Measurements from ENCODE around the gene CRACR2A.

Gene CRACR2A

GRCh38 chr12:3747976-3748619 is 4.8 kb downstream of the CRACR2A start:
- H3K4me2 ChIP-seq (ENCODE audit: low read length), result no peak overlapping the region
- no peak overlapping the region for H2AFZ ChIP-seq (ENCODE audit: low read depth, low read length)
- H4K20me1 ChIP-seq (ENCODE audit: insufficient read depth, low read length), result no peaks in the 10 kb centered on the region
- no peak overlapping the region for H3K9ac ChIP-seq (ENCODE audit: low read length)
- peaks cover 64% of the 10 kb centered on the region for H3K79me2 ChIP-seq (ENCODE audit: low read length)
- H3K4me3 ChIP-seq (ENCODE audit: low read length), result no peak overlapping the region
- no peaks in the 10 kb centered on the region for H3K9me3 ChIP-seq (ENCODE audit: insufficient read depth, low read length)
- H3K36me3 ChIP-seq (replicated peaks; ENCODE audit: low read depth, low read length), result peaks cover 17% of the 10 kb centered on the region
- H3K27me3 ChIP-seq (ENCODE audit: low read depth, low read length), result no peaks in the 10 kb centered on the region
- H3K4me1 ChIP-seq (ENCODE audit: low read length), result peaks cover 9% of the 10 kb centered on the region
- no peak for TF ChIP-seq CTCF (IDR thresholded peaks at IDR 0.05; ENCODE audit: low read depth, low read length)
- TF ChIP-seq EZH2phosphoT487 (IDR thresholded peaks at IDR 0.05; ENCODE audit: low read depth), result no peak
- H3K27ac ChIP-seq (ENCODE audit: low read length), result no peak overlapping the region

- Histone ChIP-seq H3K4me1 (ENCODE audit: low read length) (peaks cover 9% of the 10 kb centered on the region), H3K27ac (ENCODE audit: low read length) (no peak overlapping the region), H3K4me3 (ENCODE audit: low read length) (no peak overlapping the region), H4K20me1 (ENCODE audit: insufficient read depth, low read length) (no peaks in the 10 kb centered on the region), H3K9me3 (ENCODE audit: insufficient read depth, low read length) (no peaks in the 10 kb centered on the region), H3K27me3 (ENCODE audit: low read depth, low read length) (no peaks in the 10 kb centered on the region), H3K36me3 (replicated peaks; ENCODE audit: low read depth, low read length) (peaks cover 17% of the 10 kb centered on the region), H2AFZ (ENCODE audit: low read depth, low read length) (no peak overlapping the region), H3K79me2 (ENCODE audit: low read length) (peaks cover 61% of the 10 kb centered on the region), H3K9ac (ENCODE audit: low read length) (no peak overlapping the region), H3K4me2 (ENCODE audit: low read length) (no peak overlapping the region)
- TF ChIP-seq CTCF (IDR thresholded peaks at IDR 0.05; ENCODE audit: low read depth, low read length) (no peak), EZH2phosphoT487 (IDR thresholded peaks at IDR 0.05; ENCODE audit: low read depth) (no peak)
Observed at GRCh38 chr12:3747543-3747942, 5.4 kb downstream of the CRACR2A start.

- no peak for TF ChIP-seq CTCF (IDR thresholded peaks at IDR 0.05; ENCODE audit: low read depth, low read length)
- TF ChIP-seq EZH2phosphoT487 (IDR thresholded peaks at IDR 0.05; ENCODE audit: low read depth), result no peak
- H4K20me1 ChIP-seq (ENCODE audit: insufficient read depth, low read length), result no peaks in the 10 kb centered on the region
- peaks cover 17% of the 10 kb centered on the region for H3K36me3 ChIP-seq (replicated peaks; ENCODE audit: low read depth, low read length)
- H3K9ac ChIP-seq (ENCODE audit: low read length), result no peak overlapping the region
- no peak overlapping the region for H3K27ac ChIP-seq (ENCODE audit: low read length)
- peaks cover 6% of the 10 kb centered on the region for H3K4me1 ChIP-seq (ENCODE audit: low read length)
- no peak overlapping the region for H2AFZ ChIP-seq (ENCODE audit: low read depth, low read length)
- H3K4me3 ChIP-seq (ENCODE audit: low read length), result no peak overlapping the region
- H3K79me2 ChIP-seq (ENCODE audit: low read length), result peaks cover 54% of the 10 kb centered on the region
- H3K27me3 ChIP-seq (ENCODE audit: low read depth, low read length), result no peaks in the 10 kb centered on the region
- H3K4me2 ChIP-seq (ENCODE audit: low read length), result no peak overlapping the region
- no peaks in the 10 kb centered on the region for H3K9me3 ChIP-seq (ENCODE audit: insufficient read depth, low read length)
Observed at GRCh38 chr12:3746758-3747157, 6.2 kb downstream of the CRACR2A start.

GRCh38 chr12:3745152-3745551 is 7.8 kb downstream of the CRACR2A start:
- H3K27ac ChIP-seq (ENCODE audit: low read length), result no peak overlapping the region
- no peak overlapping the region for H3K4me2 ChIP-seq (ENCODE audit: low read length)
- no peak overlapping the region for H3K4me3 ChIP-seq (ENCODE audit: low read length)
- H4K20me1 ChIP-seq (ENCODE audit: insufficient read depth, low read length), result 0 out of 2 replicates have a peak, but pooled peaks cover 3% of the 10 kb centered on the region
- TF ChIP-seq EZH2phosphoT487 (IDR thresholded peaks at IDR 0.05; ENCODE audit: low read depth) (no peak), CTCF (IDR thresholded peaks at IDR 0.05; ENCODE audit: low read depth, low read length) (no peak)
- H2AFZ ChIP-seq (ENCODE audit: low read depth, low read length), result no peak overlapping the region
- no peaks in the 10 kb centered on the region for H3K9me3 ChIP-seq (ENCODE audit: insufficient read depth, low read length)
- peaks cover 37% of the 10 kb centered on the region for H3K79me2 ChIP-seq (ENCODE audit: low read length)
- no peaks in the 10 kb centered on the region for H3K4me1 ChIP-seq (ENCODE audit: low read length)
- H3K9ac ChIP-seq (ENCODE audit: low read length), result no peak overlapping the region
- H3K36me3 ChIP-seq (replicated peaks; ENCODE audit: low read depth, low read length), result peaks cover 17% of the 10 kb centered on the region
- no peaks in the 10 kb centered on the region for H3K27me3 ChIP-seq (ENCODE audit: low read depth, low read length)
